ENCODE data around the gene TLE7. TPM values are rescaled to one million over a fixed set of nuclear protein-coding genes. Genes with fewer than 3 reads are reported as not detected.

The TLE7 gene
- total RNA-seq, 1 experiment from 2014 or later, result not detected

GRCh38 chr16:71399801-71400563, 41.9 kb downstream of the TLE7 start:
- POLR2A ChIA-PET, result no interaction called here
- H3K27ac Mint-ChIP-seq (ENCODE audit: low read depth, unreplicated experiment), result no peak overlapping the region
- TF ChIP-seq, protein P1, sequence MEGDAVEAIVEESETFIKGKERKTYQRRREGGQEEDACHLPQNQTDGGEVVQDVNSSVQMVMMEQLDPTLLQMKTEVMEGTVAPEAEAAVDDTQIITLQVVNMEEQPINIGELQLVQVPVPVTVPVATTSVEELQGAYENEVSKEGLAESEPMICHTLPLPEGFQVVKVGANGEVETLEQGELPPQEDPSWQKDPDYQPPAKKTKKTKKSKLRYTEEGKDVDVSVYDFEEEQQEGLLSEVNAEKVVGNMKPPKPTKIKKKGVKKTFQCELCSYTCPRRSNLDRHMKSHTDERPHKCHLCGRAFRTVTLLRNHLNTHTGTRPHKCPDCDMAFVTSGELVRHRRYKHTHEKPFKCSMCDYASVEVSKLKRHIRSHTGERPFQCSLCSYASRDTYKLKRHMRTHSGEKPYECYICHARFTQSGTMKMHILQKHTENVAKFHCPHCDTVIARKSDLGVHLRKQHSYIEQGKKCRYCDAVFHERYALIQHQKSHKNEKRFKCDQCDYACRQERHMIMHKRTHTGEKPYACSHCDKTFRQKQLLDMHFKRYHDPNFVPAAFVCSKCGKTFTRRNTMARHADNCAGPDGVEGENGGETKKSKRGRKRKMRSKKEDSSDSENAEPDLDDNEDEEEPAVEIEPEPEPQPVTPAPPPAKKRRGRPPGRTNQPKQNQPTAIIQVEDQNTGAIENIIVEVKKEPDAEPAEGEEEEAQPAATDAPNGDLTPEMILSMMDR (IDR thresholded peaks at IDR 0.05; ENCODE audit: unreplicated experiment), result no peak
- peaks cover 29% of the 10 kb centered on the region for H3K27me3 Mint-ChIP-seq (ENCODE audit: insufficient read depth, unreplicated experiment)
- H3K36me3 Mint-ChIP-seq (ENCODE audit: insufficient read depth, unreplicated experiment), result no peaks in the 10 kb centered on the region
- DNase-seq (ENCODE audit: unreplicated experiment), result no peak
- intact Hi-C loops (cut with micrococcal nuclease), result no loop called here
- no peaks in the 10 kb centered on the region for H3K4me1 Mint-ChIP-seq (ENCODE audit: insufficient read depth, unreplicated experiment)
- H3K9me3 Mint-ChIP-seq (ENCODE audit: unreplicated experiment), result no peaks in the 10 kb centered on the region
- BruUV-seq (replicated peaks), result no TSS peak
- CTCF ChIA-PET, result interaction anchor here (0.8 to 2.3 kb wide), 4 partner anchors 13 to 211 kb away, joined by 3 to 10 read pairs (median 4); no protein-coding TSS in a partner anchor
- H3K4me3 Mint-ChIP-seq (ENCODE audit: unreplicated experiment), result no peak overlapping the region

DNA sequence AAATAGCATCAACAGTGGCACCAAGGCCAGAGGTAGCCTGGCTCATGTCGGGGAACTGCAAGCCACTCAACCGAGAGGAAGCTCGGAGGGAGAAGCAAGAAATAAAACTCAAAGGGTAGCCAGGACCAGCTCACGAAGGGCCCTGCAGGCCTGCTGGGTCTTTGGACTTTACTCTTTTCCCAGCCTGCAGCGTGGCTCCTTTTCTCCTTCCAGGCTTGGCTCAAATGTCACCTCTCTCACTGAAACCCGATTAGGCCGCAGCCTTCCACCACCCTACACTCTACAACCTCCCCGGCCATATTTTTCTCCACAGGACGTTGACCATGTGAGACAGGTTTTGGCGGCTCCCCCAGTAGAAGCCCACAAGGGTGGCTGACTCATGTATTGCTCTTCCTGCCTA, 45.3 kb downstream of the TLE7 start:
- BruUV-seq (replicated peaks), result no TSS peak
- Mint-ChIP-seq H3K36me3 (ENCODE audit: insufficient read depth, unreplicated experiment) (no peaks in the 10 kb centered on the region), H3K27ac (ENCODE audit: low read depth, unreplicated experiment) (no peak overlapping the region), H3K4me3 (ENCODE audit: unreplicated experiment) (no peak overlapping the region), H3K4me1 (ENCODE audit: insufficient read depth, unreplicated experiment) (no peaks in the 10 kb centered on the region), H3K27me3 (ENCODE audit: insufficient read depth, unreplicated experiment) (peaks cover 29% of the 10 kb centered on the region), H3K9me3 (ENCODE audit: unreplicated experiment) (no peaks in the 10 kb centered on the region)
- intact Hi-C loops (cut with micrococcal nuclease), result no loop called here
- TF ChIP-seq, protein P1 (IDR thresholded peaks at IDR 0.05; ENCODE audit: unreplicated experiment), result no peak
- ChIA-PET POLR2A (interaction anchor here (0.7 kb wide), 1 partner anchor 326 kb away, joined by 4 read pairs; no protein-coding TSS in a partner anchor), CTCF (interaction anchor here (0.5 kb wide), 1 partner anchor 214 kb away, joined by 3 read pairs; no protein-coding TSS in a partner anchor)
- DNase-seq (ENCODE audit: unreplicated experiment), result no peak

DNA sequence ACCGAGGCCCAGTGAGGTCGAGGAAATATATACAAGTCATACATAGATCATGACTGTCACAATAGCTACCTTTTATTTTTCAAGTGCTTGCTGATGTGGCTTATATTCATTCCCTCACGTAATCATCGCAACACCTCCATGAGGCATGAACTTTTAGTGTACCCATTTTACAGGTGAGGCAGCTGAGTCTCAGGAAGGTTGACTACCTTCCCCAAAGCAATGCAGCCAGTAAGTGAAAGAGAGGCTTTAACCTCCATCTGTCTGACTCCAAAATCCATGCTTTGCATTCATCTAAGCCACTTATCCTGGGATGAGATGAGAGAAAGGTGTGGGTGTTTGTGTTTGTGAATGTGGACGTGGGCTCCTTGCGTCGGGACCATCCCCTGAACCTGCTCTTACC, 52.5 kb downstream of the TLE7 start:
- Mint-ChIP-seq H3K4me1 (ENCODE audit: insufficient read depth, unreplicated experiment) (no peaks in the 10 kb centered on the region), H3K4me3 (ENCODE audit: unreplicated experiment) (no peak overlapping the region), H3K36me3 (ENCODE audit: insufficient read depth, unreplicated experiment) (no peaks in the 10 kb centered on the region), H3K27ac (ENCODE audit: low read depth, unreplicated experiment) (no peak overlapping the region), H3K27me3 (ENCODE audit: insufficient read depth, unreplicated experiment) (no peaks in the 10 kb centered on the region), H3K9me3 (ENCODE audit: unreplicated experiment) (no peaks in the 10 kb centered on the region)
- intact Hi-C loops (cut with micrococcal nuclease), result no loop called here
- ChIA-PET POLR2A (no interaction called here), CTCF (no interaction called here)
- DNase-seq (ENCODE audit: unreplicated experiment), result no peak
- BruUV-seq (replicated peaks), result no TSS peak
- TF ChIP-seq, protein P1 (IDR thresholded peaks at IDR 0.05; ENCODE audit: unreplicated experiment), result no peak

GRCh38 chr16:71387045-71387871, 54.6 kb downstream of the TLE7 start:
- no TSS peak for BruUV-seq (replicated peaks)
- TF ChIP-seq, protein P1 (IDR thresholded peaks at IDR 0.05; ENCODE audit: unreplicated experiment), result no peak
- H3K27me3 Mint-ChIP-seq (ENCODE audit: insufficient read depth, unreplicated experiment), result no peaks in the 10 kb centered on the region
- no peak overlapping the region for H3K27ac Mint-ChIP-seq (ENCODE audit: low read depth, unreplicated experiment)
- no peak for DNase-seq (ENCODE audit: unreplicated experiment)
- no peaks in the 10 kb centered on the region for H3K4me1 Mint-ChIP-seq (ENCODE audit: insufficient read depth, unreplicated experiment)
- ChIA-PET CTCF (interaction anchor here (0.6 to 1.3 kb wide), 6 partner anchors 15 to 764 kb away, joined by 3 to 5 read pairs (median 4); no protein-coding TSS in a partner anchor), POLR2A (no interaction called here)
- H3K4me3 Mint-ChIP-seq (ENCODE audit: unreplicated experiment), result no peak overlapping the region
- intact Hi-C loops (cut with micrococcal nuclease), result no loop called here
- no peaks in the 10 kb centered on the region for H3K9me3 Mint-ChIP-seq (ENCODE audit: unreplicated experiment)
- no peaks in the 10 kb centered on the region for H3K36me3 Mint-ChIP-seq (ENCODE audit: insufficient read depth, unreplicated experiment)
